ENCODE results near the gene SSTR3.
A peak's percentile ranks its signal among the peaks of the same experiment; 100 is the strongest.
"Not testable (repeated sequence)": the region's sequence is repeated elsewhere in the genome, so short reads cannot be mapped to it uniquely, and the experiment has no call there.

SSTR3 gene

DNA sequence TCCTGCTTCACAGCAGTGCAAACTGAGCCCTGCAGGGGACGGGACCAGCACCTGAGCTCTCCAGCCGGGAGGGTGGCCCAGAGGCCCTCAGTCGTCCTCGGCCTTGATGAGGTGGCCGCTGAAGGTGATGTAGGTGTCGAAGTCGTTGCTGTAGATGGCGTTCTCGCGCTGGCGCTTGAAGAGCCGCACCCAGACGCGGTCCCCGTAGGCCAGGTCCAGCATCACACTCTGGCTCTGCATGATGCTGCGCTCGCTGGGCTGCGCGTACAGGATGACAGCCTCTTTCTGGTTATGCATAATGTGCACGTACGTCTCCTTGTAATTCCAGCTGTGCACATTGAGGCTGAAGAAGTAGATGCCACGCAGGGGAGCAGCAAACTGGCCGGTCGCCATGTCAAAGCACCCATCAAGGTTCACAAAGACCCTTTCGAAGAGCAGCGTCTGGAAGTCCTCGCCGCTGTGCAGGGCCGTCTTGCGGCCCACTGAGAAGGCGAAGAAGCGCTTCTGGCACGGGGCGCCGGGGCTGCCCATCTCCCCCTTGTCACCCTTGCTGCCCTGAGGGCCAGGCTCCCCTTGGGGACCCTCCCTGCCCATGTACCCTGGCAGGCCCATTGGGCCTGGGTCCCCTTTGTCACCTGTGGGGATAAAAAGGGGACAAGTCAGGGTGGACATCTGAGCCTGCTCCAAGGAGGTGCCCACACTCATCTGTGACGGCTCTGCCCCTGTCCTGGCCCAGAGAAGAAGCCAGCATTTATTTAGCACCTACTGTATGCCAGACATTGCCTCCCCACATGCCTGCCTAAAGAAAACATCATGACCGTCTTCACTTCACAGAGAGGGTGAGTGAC lies 30.0 kb downstream of the SSTR3 start:
- no peak for DNase-seq (ENCODE audit: low spot score)

DNA sequence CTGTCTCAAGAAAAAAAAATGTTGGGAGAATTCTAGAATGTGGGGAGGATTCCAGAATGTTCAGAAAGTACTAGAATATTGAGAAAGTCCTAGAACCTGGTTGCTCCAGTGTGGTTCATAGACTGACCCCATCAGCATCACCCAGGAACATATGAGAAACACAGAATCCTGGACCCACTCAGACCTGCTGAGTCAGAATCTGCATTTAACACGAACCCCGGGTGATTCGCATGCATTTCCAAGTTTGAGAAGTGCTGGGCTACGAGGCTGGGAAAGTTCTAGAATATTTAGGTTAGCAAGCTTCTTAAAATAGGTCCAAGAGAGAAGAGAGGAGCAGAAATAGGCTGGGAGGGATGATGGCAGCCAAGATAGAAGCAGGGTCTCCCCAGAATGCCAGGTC lies 30.6 kb downstream of the SSTR3 start:
- DNase-seq (ENCODE audit: low spot score) = no peak

DNA sequence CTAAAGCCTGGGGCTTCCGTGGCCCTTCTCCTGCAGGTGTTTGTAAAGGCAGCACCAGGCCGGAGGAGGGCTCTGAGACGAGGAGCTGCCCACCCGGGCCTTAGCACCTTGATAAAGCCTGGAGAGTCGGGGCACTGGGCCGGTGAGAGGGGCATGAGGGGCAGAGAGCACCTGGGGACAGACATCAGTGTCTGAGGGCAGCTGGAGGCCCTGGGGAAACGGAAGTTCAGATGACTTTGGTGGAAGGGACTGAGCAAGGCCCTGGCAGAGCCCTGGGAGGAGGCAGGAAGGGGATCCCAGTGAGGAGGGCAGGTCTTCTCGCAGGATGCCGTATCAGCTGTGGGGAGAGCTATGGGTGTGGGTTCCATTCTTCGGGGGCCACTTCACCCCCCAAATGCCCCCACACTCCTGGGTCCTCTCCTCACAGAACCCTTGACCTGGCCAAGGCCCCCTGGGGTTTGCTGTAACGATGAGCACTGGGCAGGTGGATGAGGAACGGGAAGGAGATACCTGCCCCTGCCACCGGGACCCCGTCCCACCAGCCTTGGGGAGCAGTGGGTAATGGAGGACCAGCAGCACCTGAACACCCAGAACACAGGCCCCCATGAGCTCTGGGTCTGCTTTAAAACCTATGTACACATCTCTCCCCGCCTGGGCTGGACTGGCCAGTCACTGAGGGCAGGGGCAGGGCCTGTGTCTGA lies 31.6 kb downstream of the SSTR3 start:
- no peak for DNase-seq (ENCODE audit: low spot score)

DNA sequence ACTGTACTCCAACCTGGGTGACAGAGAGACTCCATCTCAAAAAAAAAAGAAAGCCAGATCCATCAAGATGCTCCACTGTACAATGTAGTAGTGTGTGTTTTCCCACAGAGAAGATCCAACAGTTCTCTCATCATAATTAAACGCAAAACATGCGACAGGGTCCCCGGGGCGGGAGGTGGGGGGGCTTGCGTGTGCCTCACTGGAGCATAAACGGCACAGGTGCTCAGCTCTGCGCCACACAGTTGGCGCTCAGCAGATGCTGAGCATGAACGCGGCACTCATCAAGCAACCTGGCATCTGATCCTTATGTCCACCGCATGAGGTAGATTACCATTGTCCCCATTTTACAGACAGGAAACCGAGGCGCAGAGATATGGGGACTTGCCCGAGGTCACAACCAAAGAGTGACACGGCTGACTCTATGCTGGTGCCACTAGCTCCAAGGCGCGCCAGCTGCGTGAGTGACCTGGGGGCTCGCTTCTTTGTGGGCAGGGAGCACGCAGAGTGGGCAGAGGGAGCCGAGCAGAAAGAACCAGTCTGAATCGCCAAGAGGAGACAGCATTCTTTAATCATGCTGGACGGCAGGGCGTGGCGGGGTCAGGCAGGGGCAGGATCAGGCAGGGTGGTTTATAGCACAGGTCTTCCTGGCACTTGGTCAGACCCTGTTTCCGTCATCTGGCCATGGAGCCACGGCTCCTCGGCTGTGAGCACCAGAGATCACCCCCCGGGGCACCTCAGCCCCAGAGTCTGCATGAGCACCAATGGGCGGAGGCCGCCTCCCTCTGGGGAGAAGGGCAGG lies 32.5 kb downstream of the SSTR3 start:
- no peak for DNase-seq (ENCODE audit: low spot score)

DNA sequence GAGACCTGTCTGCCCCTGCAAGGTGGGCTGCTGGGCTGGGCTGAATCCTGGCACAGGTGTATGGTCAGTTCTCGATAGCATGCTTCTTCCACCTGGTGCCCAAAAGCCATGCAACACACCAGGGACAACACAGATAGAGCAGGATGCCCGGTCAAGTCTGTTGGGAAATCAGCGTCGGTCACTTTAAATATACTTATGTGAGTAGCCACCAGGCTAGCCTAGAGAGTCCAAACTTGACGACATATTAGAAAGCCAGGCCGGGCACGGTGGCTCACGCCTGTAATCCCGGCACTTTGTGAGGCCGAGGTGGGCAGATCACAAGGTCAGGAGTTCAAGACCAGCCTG lies 33.2 kb downstream of the SSTR3 start:
- DNase-seq (ENCODE audit: low spot score) = no peak

DNA sequence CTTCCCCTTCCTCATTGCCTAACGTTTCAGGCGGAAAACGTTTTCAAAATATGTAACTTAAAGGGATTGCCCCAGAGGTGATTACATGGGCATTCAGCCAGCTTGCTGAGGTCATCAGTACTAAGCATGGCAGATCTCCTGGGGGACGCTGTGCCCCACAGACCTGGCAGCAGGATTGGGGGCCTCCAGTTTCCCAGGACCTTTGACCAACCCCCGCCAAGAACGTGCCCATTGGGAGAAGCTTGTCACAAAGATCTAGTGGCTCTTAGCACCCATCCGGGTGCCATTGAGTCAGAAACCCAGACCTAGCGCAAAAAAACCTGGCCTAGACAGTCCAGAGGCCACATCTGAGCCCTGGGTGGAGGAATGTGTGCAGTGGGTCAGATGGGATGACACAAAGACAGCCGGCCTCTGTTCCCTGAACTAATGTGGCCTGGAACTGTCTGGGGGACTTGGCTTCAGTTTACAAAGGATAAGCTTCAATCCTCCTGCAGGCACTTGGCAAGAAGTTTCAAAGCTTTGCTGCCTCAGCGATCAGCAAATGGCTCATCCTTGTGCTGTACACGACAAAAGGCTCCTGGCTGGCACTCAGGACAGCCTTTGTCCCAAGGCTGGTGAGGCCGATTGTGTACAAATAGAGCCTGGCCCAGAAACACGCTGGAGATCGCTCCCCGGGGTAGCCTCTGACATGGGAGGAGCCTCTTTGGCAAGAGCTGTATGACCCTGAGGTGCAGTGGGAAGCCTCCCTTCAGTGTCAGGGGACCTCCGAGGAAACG lies 33.7 kb downstream of the SSTR3 start:
- DNase-seq (ENCODE audit: low spot score) = no peak

DNA sequence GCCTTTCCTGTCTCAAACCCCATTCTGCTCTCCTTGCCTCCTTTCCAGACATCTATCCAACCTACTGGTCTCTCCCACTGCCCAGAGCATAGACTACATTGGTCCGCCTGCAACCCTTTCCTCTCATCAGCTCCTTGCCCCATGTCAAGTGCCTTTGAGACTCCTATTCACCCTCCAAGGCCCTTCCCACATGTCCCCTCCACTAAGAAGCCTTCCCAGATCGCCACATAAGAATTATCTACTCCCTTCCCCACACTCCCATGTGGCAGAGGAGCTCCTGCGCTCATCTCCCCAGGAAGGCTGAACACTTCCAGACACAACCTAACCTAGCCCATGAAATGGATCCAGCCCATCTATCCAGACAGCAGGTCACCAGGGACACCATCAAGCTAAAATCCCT lies 34.5 kb downstream of the SSTR3 start:
- no peak for DNase-seq (ENCODE audit: low spot score)

DNA sequence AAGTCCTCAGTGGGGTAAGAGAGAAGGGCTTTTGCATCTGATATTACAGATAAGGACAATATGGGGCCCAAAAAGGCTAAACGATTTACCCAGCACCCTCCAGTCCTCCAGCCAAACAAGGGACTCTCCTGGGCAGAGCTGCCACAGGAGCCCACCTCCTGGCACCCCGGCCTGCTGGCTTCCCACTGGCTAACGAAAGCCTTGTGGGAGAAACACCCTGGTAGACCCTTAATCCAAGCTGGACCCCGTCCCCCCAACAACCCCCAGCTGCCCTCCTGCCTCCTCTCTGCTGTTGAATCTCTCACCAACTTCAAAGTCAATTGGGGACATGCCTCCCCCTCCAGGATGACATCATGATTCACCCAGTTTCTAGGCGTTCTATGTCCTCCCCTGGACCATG lies 35.1 kb downstream of the SSTR3 start:
- DNase-seq (ENCODE audit: low spot score) = no peak

DNA sequence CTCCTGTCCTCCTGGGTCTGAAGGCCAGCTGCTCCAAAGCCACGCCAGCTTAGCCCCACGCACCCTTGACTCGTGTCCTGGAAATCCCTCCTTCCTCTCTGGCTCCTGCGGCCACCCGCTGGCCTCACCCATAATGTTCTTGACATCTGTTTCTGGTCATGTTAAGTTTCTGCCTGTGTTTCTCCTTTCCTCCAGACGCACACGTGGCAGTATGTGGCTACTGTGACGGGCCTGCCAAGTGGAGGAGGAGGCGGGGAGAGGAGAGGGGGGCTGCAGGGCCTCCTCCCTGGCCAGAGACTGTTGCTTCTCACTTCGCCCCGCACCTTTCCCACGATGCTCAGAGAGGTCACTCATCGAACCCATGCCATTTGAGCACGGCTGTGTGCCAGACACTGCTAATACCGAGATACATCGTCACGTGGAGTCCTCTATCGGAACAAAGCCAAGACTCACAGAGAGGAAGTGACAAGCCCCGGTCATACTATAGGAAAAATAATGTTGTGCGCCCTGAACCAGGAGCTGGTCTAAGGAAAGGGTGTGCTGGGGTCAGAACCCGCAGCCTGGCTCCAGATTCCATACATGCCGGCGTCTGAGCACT lies 35.7 kb downstream of the SSTR3 start:
- peak; percentile 54 for DNase-seq (ENCODE audit: low spot score)

DNA sequence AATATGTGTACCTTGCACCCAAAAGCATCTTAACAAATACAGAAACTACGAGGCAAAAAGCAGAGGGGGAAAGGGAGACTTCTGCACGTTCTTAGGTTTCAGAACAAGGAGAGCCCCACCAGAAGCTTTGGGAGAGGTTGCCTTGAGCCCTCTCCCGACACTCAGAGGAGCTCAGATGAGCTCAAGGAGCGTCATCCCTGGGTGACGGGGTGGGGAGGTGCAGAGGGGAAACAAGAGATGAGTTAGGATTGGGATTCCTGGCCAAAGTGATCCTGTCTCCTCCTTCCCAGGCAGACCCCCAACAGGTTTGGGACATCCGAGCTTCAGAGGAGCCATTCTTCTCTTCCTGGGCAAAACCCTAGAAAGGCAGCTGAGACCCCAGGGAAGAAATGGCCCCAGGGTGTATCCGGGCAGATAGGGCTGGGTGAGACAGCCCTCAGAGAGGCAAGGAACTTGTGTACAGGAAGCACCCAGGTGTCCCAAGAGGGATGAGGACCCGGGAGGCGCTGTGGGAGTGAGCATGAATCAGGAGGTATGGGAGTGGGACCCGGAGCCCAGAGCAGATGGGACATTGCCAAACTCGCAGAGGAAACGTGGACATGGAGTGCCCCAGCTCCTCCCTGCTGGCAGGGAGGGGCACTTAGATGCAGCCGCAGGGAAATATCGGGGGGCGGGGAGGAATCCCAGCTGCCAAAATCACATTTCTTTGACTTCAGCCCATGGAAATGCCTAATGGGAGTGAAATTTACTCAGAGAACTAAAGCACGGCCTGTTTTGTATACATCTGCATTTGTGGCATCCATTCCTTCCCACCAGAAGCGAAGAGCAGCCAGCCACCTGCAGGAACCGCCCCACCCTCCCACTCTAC lies 36.6 kb downstream of the SSTR3 start:
- DNase-seq (ENCODE audit: low spot score) = no peak

DNA sequence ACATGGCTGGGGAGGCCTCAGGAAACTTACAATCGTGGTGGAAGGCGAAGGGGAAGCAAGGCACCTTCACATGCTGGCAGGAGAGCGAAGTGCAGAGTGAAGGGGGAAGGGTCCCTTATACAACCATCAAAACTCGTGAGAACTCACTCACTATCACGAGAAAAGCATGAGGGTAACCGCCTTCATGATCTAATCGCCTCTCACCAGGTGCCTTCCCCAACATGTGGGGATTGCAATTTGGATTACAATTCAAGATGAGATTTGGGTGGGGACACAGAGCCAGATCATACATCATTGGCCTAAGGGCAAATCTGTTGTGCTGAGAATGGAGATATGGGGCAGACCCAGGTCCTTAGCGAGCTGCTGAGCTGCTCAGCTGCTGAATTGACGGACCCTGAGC lies 37.3 kb downstream of the SSTR3 start:
- DNase-seq (ENCODE audit: low spot score) = no peak

DNA sequence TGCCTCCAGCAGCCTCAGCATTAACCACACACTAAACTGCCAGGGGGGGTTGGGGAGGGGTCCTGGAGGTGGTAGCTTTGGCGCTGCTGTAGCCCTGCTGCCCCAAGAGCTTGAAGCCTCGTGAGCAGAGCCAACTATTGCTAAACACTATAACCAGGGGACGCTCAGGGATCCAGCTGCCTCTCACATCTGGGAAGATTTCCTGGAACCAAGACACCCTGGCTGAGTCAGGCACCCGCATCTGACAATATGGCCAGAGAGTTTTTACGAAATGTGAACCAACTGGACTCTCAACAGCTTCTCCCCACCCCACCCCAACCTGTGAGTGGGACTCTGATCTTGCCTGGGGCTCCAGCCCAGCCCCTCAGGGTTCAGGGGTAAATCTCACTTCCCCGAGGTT lies 38.6 kb downstream of the SSTR3 start:
- DNase-seq (ENCODE audit: low spot score) = no peak

DNA sequence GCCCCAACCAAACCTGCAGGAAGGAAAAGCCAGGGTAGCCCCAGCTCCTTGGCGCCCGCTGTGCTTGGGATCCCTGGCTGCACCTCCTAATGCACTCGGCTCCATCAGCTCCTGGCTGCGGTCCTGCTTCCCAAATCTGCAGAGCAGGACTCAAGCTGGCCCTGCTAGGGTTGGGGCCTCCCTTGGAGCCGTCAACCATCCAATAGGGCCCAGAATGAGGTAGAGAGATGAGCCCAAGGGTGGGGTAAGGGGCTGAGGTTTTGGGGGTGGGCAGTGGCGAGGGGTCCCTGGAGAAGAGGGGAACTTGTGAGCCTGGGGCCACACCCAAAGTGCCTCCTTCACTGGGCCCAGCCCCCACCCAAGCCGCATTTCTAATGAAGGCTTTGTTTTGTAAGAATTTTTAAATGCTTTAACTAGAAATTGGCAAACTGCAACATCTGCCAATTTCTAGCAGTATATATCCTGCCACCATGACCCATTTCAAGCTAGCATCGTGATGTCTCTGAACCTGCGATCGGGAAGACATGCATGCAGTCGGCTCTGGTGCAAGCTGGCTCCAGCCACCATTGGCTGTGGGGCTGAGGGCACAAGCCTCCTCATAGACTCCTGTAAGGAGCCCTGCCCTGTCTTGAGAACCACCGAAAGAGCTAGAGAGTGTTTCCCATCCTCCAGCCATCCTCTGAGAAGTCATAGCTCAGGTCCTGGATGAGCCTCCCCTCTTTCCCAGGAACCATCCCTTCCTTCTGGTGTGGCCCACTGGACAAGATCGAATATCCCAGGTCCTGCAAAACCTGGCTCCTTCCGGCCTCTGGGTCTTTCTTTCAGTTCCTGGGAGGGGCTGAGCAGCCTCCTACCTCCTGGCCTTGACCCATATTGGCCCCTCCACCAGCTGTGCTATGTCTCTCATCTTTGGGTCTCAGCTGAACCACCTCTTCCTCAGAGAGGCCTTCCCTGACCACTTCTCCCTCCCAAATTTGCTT lies 39.7 kb downstream of the SSTR3 start:
- DNase-seq (ENCODE audit: low spot score) = no peak

DNA sequence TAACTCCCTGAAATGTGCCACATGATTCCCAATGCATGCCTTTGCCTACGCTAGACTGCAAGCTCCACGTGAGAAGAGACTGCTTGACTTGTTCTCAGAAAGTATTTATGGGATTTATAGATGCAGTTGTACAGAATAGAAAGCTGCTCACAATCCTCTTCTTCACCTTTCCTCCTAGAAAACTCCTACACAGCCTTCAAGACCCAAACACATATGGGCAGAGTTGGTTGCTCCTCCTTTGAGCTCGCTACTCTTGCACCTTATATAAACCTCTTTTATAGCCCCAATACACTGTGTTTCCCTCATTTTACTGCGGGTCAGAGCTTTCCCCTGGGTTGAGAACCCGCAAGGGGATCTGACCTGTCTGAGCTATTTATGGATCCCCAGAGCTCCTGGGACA lies 40.6 kb downstream of the SSTR3 start:
- DNase-seq (ENCODE audit: low spot score) = no peak

DNA sequence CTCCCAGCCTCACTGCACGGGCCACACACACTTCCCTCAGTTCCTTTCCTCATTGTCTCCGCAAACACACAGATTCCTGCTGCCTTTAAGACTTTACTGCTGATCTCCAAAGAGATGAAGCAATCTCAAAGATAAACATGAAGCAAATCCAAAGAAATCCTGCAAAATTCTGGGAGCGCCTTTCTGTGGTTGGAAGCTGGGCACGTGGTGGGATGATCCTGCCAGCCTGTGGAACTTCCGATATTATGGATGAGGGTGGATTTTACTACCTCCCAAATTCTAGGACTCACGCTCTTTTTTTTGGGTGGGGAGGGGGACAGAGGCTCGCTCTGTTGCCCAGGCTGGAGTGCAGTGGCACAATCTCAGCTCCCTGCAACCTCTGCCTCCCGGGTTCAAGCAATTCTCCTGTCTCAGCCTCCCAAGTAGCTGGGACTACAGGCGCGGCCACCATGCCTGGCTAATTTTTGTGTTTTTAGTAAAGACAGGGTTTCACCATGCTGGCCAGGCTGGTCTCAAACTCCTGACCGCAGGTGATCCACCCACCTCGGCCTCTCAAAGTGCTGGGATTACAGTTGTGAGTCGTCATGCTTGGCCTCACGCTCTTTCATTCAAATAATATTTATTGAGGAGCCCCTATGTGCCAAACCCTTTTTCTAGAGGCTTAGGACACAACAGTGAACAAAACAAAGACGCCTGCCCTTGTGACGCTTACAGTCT lies 41.4 kb downstream of the SSTR3 start:
- DNase-seq (ENCODE audit: low spot score) = not testable (repeated sequence)

DNA sequence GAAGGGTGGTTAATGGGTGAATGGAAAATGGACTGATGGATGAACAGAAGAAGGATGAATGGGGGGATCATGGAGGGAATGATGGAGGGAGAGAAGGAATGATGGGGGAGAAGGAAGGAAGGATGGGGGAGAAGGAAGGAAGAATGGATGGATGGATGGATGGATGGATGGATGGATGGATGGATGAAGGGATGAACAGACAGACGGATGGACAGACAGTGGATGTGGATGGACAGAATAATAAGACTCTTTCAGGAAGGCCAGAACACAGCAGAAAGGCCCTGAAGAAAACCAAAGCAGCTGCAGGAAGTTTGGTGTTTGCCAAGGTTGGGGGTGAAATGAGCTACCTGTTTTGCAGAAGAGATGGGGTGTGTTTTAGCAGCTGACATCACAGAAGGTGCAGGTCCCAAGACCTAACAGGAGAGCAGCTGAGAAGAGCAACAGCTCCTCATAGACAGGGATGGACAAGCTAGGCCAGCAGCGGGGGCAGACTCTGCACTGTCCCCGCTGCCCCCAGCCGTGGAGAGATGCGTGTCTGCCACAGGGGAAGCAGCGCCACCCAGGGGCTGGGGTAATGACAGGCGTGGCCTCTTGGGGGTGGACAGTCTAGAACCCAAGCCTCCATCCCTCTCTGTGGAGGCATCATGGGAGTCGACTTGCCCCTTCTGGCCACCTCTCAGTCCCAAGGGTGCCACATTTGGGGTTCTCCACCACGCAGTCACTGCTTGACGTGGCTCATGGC lies 42.2 kb downstream of the SSTR3 start:
- no peak for DNase-seq (ENCODE audit: low spot score)

DNA sequence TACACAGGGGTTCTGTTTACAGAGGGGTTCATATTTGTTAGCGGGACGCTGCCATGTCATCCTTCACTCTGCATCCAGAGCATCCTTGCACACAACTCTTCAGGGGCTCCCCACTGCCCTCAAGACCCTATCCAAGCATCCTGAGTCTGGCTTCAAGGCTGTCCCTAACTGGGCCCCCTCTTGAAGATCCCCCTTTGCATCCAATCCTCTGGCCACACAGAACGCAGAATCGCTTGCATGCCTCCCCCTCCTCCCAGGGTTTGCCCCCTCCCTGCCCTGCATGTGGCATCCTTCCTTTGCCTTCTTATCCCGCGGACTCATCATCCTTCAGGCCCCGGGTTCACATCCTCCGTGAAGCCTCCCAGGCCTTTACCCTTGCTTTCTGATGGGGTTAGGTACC lies 42.9 kb downstream of the SSTR3 start:
- no peak for DNase-seq (ENCODE audit: low spot score)
